GM19328 (cell line): Measurements from ENCODE around the gene TFDP2.
"Not testable (repeated sequence)": the region's sequence is repeated elsewhere in the genome, so short reads cannot be mapped to it uniquely, and the experiment has no call there.

Source experiments
- ATAC-seq: cut with Tn5 transposase; IDR thresholded peaks from one replicate; pipeline ENCODE4 v1.9.1; 2021; ENCODE audit warnings: mild to moderate bottlenecking, moderate library complexity; ENCODE audit not compliant: unreplicated experiment

TFDP2 gene

DNA sequence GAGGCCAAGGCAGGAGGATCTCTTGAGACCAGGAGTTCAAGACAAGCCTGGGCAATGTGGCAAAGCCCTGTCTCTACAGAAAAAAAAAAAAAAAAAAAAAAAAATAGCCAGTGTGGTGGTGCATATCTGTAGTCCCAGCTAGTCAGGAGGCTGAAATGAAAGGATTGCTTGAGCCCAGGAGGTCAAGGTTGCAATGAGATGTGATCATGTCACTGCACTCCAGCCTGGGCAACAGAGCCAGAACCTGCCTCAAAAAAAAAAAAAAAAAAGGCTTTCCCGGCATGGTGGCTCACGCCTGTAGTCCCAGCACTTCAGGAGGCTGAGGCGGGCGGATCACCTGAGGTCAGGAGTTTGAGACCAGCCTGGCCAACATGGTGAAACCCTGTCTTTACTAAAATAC lies 73.7 kb downstream of the TFDP2 start:
- not testable (repeated sequence) for ATAC-seq

DNA sequence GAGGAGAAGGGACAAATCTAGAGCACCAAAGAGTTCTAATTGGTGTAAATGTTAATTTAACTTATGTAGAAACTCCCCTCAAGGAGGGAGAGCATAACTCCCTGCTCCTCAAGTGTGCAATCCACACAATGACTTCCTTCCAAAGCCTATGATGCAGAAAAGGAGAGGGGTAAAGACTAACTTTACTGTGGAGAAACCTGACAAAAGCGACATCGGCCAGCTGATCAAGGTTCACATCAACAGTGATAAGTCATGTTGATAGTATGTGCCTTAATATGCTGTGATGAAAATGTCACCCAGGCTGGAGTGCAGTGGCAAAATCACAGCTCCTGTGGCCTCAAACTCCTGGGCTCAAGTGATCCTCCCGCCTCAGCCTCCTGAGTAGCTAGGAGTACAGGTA lies 76.5 kb downstream of the TFDP2 start:
- no peak for ATAC-seq

- no peak for ATAC-seq
Observed at GRCh38 chr3:142065932-142066331, 83.4 kb downstream of the TFDP2 start.

- ATAC-seq, result no peak
Observed at GRCh38 chr3:142065344-142065743, 84.0 kb downstream of the TFDP2 start.

- no peak for ATAC-seq
Observed at GRCh38 chr3:142064454-142064853, 84.9 kb downstream of the TFDP2 start.

GRCh38 chr3:142057331-142057725 lies 92.0 kb downstream of the TFDP2 start:
- no peak for ATAC-seq

DNA sequence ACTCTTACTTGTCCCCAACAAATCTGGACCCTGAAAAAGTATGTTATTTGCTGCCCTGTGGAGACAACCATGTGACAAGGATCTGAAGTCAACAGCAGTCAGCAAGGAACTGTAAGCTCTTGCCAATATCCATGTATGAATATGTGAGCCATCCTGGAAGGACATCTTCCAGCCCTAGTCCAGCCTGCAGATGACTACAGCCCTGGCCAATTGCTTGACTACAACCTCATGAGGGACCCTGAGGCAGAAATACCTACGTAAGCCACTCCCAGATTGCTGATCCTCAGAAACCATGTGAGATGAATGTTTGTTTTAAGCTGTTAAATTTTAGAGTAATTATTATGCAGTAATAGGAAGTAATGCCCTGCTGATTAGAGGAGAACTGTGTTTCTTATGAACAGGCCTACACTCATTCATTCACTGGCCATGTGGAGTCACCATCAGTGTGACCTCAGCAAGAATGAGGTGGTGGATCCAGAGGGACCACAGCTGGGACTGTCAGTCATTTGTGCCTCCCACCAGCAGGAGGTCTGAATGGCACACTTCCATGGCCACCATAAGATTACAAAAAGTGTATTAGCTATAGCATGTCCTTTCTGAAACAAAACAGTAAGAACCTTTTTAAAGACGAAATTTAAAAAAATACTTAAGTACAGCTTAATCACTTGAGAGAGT lies 92.6 kb downstream of the TFDP2 start:
- ATAC-seq, result no peak

- ATAC-seq, result no peak
Observed at GRCh38 chr3:142053835-142054234, 95.5 kb downstream of the TFDP2 start.

DNA sequence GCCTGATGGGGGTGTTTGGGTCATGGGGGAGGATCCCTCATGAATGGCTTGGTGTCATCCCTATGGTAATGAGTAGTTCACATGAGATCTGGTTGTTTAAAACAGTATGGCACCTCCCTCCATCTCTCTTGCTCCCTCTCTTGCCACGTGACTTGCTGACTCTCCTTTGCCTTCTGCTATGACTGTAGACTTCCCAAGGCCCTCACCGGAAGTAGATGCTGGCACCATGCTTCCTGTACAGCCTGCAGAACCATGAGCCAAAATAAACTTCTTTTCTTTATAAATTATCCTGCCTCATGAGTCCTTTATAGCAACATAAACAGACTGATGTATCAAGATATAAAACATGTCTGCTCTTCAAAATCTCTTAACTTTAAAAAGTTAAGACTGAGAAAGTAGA lies 96.1 kb downstream of the TFDP2 start:
- ATAC-seq, result no peak

GRCh38 chr3:142051351-142051750 lies 98.0 kb downstream of the TFDP2 start:
- no peak for ATAC-seq

GRCh38 chr3:142047021-142047369 lies 102.3 kb downstream of the TFDP2 start:
- ATAC-seq, result no peak

DNA sequence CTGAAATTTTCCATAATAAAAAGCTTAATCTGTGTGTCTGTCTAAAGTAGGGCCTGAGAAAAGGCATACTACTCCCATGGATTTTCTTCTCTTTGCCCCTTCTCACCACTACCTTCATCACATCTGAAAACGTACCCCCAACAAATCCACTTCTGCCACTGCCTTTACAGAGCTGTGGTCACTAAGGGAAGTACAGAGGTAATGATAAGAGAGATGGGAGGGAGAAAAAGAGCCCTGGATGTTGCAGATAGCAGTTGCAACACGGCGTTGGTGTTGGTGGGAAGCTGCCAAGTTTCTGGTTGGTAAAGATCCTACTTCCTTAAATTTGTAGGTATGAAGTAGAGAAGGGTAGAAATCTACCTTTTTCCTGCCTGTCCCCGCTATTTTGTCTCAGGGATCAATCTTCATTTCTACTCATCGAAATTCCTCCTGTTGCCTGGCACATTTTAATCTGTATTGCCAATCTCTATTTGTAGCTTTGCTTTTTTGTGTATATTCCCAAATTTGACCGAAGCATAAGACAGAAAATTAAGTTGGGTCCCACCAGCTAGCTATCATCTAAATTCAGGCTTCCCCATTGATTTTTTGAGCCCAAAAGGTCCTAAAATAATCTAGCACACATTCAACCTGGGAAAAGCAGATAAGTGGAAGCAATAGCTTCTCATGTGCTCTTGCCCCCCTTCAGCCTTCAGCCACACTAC lies 102.9 kb downstream of the TFDP2 start:
- ATAC-seq, result no peak

DNA sequence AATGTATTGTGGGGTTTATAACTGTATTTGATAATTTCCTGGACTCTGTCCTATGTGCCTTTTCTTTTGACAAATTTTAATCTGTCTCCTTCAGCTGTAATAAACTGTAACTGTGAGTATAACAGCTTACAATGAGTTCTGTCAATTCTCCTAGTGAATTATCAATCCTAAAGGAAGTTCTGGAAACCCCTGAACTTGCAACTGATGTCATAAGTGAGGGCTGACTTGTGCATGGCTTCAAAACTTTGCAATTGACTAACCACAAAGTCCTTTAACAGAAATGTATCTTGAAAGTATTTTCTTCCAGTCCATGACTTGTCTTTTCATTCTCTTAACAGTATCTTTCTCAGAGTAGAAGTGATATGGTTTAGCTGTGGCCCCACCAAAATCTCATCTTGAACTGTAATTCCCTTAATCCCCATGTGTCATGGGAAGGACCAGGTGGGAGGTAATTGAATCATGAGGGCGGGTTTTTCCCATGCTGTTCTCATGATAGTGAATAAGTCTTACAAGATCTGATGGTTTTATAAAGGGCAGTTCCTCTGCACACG lies 108.3 kb downstream of the TFDP2 start:
- no peak for ATAC-seq

DNA sequence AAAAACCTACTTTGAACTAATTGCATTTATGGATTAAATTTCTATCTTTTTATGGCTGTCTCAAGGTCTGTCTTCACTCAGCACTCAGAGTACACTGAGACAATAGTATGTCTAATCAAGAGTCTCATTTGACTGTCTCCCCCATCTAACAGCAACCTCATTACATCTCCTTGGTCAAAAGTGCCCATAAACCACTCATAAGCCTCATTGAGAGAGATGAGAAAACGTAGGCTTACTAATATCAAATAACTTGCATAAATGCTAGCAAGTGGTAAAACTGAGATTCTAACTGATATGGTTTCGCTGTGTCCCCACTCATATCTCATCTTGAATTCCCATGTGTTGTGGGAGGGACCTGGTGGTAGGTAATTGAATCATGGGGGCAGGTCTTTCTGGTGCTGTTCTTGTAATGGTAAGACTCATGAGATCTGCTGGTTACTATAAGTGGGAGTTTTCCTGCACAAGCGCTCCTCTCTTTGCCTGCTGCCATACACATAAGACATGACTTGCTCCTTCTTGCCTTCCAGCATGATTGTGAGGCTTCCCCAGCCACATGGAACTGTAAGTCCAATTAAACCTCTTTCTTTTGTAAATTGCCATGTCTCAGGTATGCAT lies 113.9 kb downstream of the TFDP2 start:
- ATAC-seq, result no peak

DNA sequence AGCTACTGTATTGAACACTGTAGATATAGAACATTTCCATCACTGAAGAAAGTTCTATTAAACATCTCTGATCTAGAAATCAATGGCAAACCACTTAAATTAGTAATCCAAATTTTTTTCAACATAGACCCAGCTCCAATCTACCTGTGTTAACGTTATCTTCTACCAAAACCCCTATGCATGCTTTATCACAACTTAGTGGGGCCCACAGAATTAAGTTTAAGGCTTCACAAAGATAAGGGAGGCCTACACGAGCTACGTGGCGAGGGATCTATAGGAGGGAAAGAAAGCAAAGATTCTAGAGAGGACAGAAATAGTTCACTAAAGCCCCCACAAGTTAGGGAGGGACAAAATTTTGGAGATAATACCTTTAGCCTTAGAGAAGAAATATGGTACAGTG lies 116.1 kb downstream of the TFDP2 start:
- ATAC-seq, result no peak

DNA sequence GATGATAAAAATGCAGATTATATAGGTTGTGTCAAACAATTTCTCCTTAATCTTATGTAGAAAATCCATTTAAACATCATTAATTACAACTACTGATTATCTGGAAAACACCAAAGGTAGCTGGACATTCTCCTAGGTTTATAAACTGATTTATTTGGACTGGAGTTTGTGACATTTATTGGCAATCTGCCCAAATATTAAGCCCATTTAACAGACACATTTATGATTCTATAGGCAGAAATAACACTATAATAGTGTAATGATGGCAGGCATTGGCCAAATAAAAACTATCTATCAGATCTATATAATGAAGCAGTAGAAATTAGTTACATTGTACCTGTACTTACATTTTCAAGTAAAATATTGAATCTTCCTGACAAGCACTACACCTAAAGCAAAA lies 117.8 kb downstream of the TFDP2 start:
- ATAC-seq, result no peak

- no peak for ATAC-seq
Observed at GRCh38 chr3:142029791-142030190, 119.6 kb downstream of the TFDP2 start.

DNA sequence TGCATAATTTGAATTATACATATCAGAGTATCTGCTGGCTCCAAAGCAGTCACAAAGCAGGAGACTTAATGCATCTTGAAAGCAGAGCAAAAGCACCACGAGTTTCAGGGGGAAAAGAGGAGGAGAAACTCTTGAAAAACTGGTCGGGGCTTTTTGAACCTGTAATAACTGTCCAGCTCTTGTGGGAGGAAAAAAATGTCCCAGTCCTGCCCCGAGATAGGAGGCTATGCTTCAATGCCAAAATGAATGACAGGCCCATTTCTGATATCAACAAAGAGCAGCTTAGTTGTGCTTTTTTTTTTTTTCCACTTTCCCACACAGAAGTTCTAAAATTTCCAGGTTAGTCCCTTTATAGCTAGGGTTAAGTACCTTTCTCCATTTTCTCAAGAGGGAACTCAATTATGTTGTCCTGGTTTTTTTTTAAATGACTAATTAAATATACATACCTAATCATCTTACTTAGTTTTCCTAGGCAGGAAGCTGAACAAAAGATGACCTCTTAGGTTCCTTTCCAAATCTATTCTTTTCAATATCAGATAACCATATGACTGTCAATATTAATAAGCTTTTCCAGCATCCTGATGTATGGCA lies 120.2 kb downstream of the TFDP2 start:
- ATAC-seq, result no peak

DNA sequence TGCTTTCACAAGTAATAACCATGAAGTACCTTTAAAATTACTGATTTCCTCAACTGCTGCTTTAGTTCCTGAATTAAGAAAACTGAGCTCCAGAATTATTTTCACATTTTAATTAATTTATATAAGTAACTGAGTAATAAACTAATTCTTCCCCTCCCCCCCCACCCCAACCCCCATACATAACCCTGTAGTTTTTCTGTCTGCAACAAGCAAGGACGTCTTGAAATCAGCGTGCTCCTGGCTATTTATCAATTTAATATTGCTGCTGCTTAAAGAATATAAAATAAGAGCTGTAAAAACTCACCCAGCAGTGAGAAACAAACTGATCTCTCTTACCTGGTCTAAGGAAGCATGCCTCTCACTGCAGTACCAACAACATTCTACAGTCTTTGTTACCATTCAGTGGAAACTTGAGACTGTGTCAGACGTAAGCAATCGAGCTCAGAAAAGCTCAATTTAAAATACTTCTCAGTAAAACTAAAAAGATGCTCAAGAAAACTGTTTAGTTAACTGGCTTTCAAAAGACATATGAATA lies 121.0 kb downstream of the TFDP2 start:
- no peak for ATAC-seq

GRCh38 chr3:142027735-142028134 lies 121.6 kb downstream of the TFDP2 start:
- peak; percentile 58 for ATAC-seq

DNA sequence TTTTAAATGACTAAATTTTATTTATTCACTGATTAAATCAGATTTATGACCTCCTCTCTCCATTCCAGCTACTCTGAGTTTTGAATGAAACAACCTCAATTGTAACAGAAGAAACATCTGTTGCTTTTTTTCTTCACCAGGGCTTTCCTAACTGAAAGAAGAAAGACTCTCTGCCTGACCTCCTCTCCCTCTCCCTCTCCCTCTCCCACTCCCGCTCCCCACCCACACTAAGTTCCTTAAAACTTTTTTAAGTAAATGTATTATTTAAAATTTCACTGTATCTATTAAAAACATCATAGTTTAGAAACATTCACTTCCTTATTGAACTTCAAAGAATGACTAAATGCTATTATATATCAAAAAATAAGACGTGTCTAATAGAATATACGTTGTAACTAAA lies 122.0 kb downstream of the TFDP2 start:
- no peak for ATAC-seq
